ENCODE measurements around the gene CBX1. TPM values are rescaled to one million over a fixed set of nuclear protein-coding genes. Genes with fewer than 3 reads are reported as not detected.
A peak's percentile ranks its signal among the peaks of the same experiment; 100 is the strongest.

CBX1 gene
- total RNA-seq, 2 donors from 2014 or later = 173 to 230 TPM

DNA sequence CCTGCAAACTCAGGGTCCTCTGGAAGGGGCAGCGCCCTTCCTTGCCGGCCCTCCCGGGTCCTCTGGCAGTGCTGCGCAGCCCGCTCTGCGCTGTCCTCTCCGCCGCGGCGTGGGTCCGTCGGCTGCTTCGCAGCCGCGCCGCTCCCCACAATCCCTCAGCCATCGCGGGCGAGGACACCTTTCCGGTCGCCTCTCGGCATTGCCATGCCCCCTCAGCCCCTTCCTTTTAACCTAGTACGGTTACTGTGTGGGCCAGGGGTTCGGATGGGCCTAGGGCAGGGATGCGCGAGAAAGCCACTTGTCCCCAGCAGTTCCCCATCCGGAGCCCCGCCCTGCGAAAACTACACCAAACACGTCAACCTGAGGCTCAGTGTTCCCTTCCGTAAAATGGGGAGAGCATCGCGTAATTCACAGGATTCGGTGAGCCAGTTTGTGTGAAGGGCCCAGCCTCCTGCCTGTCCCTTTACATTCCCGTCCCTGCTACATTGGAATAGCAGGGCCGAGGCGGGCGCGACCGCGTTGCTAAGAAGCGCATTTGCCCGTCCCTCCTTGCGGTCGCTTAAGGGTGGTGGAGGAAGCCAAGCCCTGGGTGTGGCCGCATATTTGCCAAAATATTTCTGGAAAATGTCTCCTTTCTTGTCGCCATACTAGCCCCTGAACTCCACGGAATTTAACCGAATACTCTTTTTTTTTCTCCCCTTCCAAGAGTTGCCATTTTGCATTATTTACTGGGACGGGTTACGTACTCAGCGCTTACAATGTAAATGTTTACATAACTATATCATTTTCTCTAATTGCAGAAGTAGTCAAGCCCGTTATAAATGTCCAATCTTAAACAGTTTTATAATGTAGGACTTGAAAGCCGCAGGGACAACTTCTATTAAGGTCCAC lies 76.9 kb downstream of the CBX1 start:
- TF ChIP-seq, protein P1, sequence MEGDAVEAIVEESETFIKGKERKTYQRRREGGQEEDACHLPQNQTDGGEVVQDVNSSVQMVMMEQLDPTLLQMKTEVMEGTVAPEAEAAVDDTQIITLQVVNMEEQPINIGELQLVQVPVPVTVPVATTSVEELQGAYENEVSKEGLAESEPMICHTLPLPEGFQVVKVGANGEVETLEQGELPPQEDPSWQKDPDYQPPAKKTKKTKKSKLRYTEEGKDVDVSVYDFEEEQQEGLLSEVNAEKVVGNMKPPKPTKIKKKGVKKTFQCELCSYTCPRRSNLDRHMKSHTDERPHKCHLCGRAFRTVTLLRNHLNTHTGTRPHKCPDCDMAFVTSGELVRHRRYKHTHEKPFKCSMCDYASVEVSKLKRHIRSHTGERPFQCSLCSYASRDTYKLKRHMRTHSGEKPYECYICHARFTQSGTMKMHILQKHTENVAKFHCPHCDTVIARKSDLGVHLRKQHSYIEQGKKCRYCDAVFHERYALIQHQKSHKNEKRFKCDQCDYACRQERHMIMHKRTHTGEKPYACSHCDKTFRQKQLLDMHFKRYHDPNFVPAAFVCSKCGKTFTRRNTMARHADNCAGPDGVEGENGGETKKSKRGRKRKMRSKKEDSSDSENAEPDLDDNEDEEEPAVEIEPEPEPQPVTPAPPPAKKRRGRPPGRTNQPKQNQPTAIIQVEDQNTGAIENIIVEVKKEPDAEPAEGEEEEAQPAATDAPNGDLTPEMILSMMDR (conservative IDR thresholded peaks at IDR 0.05) = no peak
- H3K27ac ChIP-seq (ENCODE audit: low read depth, low read length) = peak overlapping the region; percentile 79
- peak overlapping the region; percentile 79 for H3K4me3 ChIP-seq (ENCODE audit: low read length)
- no peaks in the 10 kb centered on the region for H3K36me3 ChIP-seq (ENCODE audit: control insufficient read depth, insufficient read depth, low read length)
- no peaks in the 10 kb centered on the region for H3K9me3 ChIP-seq (ENCODE audit: control insufficient read depth, low read length)
- no peak overlapping the region for H3K9ac ChIP-seq (ENCODE audit: extremely low read depth, low read length, poor library complexity, severe bottlenecking)
- no peaks in the 10 kb centered on the region for H3K36me3 Mint-ChIP-seq (ENCODE audit: low read depth)
- peak; percentile 85 for DNase-seq
- peaks cover 55% of the 10 kb centered on the region for H3K27me3 Mint-ChIP-seq (ENCODE audit: insufficient read depth)
- peaks cover 30% of the 10 kb centered on the region for H3K27me3 ChIP-seq (ENCODE audit: control insufficient read depth, insufficient read depth, low read length, poor library complexity, severe bottlenecking)
- H3K4me3 Mint-ChIP-seq = peak overlapping the region; percentile 59
- H3K9me3 Mint-ChIP-seq = no peaks in the 10 kb centered on the region
- H3K27ac Mint-ChIP-seq = peak overlapping the region; percentile 48
- H3K4me1 ChIP-seq (ENCODE audit: control insufficient read depth, insufficient read depth, low read length) = no peaks in the 10 kb centered on the region
- WGBS, 2 experiments (ENCODE audit: insufficient coverage in 1 of 2, insufficient read length in 1 of 2) = 1 to 3% methylated on average over 14 to 54 of the region's 54 CpGs
- H3K4me1 Mint-ChIP-seq = peaks cover 10% of the 10 kb centered on the region

DNA sequence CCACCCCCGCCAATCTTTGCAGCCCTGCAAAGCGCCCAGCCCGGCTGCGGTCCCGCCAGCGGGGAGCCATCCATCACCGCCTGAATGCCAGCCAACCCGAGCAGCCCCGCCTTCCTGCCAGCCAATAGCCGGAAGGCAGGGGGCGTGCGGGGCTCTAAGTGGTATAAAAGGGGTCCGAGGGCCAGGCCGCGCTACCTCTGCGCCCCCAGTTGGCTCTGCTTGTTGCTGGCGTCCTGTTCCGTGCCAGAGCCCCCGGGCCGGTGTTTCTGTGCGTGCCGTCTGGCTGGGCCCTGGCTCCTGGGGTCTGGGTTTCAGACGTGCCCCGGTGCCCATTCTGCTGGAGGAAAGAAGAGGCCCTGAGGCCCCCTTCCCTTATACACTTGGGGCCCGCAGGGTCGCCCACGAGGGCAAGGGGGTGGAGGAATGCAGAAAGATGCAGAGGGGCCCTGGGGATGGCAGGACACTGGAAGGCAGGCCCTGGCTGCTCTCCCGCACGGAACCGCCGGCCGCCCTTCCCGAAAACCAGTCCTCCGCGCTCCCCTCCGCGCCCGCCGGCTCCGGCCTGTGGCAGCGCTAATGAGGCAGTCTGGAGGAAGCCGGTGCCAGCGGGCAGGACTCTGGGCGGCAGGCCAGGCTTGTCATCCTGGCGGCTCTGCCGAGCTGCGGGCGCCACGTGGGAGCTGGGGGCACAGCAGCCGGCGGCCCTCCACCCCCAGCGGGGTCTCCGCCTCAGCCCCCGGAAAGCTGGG lies 77.7 kb downstream of the CBX1 start:
- peaks cover 48% of the 10 kb centered on the region for H3K27me3 Mint-ChIP-seq (ENCODE audit: insufficient read depth)
- Histone ChIP-seq H3K27me3 (ENCODE audit: control insufficient read depth, insufficient read depth, low read length, poor library complexity, severe bottlenecking) (peaks cover 30% of the 10 kb centered on the region), H3K36me3 (ENCODE audit: control insufficient read depth, insufficient read depth, low read length) (no peaks in the 10 kb centered on the region), H3K9me3 (ENCODE audit: control insufficient read depth, low read length) (no peaks in the 10 kb centered on the region), H3K27ac (ENCODE audit: low read depth, low read length) (peak overlapping the region; percentile 79), H3K4me3 (ENCODE audit: low read length) (peak overlapping the region; percentile 79), H3K9ac (ENCODE audit: extremely low read depth, low read length, poor library complexity, severe bottlenecking) (no peak overlapping the region), H3K4me1 (ENCODE audit: control insufficient read depth, insufficient read depth, low read length) (no peaks in the 10 kb centered on the region)
- TF ChIP-seq, protein P1 (conservative IDR thresholded peaks at IDR 0.05) = peak; percentile 53
- H3K4me3 Mint-ChIP-seq = peak overlapping the region; percentile 59
- H3K27ac Mint-ChIP-seq = no peak overlapping the region
- DNase-seq = peak; percentile 97
- WGBS, 2 experiments (ENCODE audit: insufficient coverage in 1 of 2, insufficient read length in 1 of 2) = 0 to 1% methylated on average over 11 to 54 of the region's 54 CpGs
- H3K36me3 Mint-ChIP-seq (ENCODE audit: low read depth) = no peaks in the 10 kb centered on the region
- no peaks in the 10 kb centered on the region for H3K9me3 Mint-ChIP-seq
- H3K4me1 Mint-ChIP-seq = peaks cover 10% of the 10 kb centered on the region

DNA sequence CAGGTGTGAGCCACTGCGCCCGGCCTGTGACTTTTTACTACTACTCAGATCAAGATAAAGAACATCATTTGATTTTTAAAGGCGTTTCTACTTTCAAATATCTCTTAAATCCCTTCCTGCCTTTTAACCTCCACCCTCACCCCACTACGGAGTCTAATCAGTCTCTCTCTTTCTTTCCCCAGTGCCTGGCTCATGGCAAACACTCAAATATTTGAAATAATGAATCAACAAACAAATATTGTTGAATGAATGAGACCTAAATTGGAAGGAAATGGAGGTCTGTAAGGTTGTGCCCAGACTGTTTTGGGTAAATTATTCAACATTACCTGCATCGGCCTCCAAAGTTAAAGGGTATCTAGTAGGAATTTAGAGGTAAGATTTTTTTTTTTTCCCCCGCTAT lies 78.4 kb downstream of the CBX1 start:
- H3K27ac Mint-ChIP-seq = no peak overlapping the region
- peaks cover 51% of the 10 kb centered on the region for H3K27me3 Mint-ChIP-seq (ENCODE audit: insufficient read depth)
- no peak for DNase-seq
- no peak overlapping the region for H3K4me3 ChIP-seq (ENCODE audit: low read length)
- H3K9ac ChIP-seq (ENCODE audit: extremely low read depth, low read length, poor library complexity, severe bottlenecking) = no peak overlapping the region
- no peak overlapping the region for H3K27ac ChIP-seq (ENCODE audit: low read depth, low read length)
- peaks cover 30% of the 10 kb centered on the region for H3K27me3 ChIP-seq (ENCODE audit: control insufficient read depth, insufficient read depth, low read length, poor library complexity, severe bottlenecking)
- WGBS, 2 experiments (ENCODE audit: insufficient coverage in 1 of 2, insufficient read length in 1 of 2) = 82 to 88% methylated on average over 5 of the region's 6 CpGs
- peak overlapping the region; percentile 59 for H3K4me3 Mint-ChIP-seq
- TF ChIP-seq, protein P1 (conservative IDR thresholded peaks at IDR 0.05) = no peak
- no peaks in the 10 kb centered on the region for H3K36me3 ChIP-seq (ENCODE audit: control insufficient read depth, insufficient read depth, low read length)
- H3K4me1 ChIP-seq (ENCODE audit: control insufficient read depth, insufficient read depth, low read length) = no peaks in the 10 kb centered on the region
- peaks cover 10% of the 10 kb centered on the region for H3K4me1 Mint-ChIP-seq
- no peaks in the 10 kb centered on the region for H3K36me3 Mint-ChIP-seq (ENCODE audit: low read depth)
- H3K9me3 Mint-ChIP-seq = no peaks in the 10 kb centered on the region
- no peaks in the 10 kb centered on the region for H3K9me3 ChIP-seq (ENCODE audit: control insufficient read depth, low read length)
